NCI-H187 (cell line): ENCODE results near the gene AP2A2.

Experiments used
- DNase-seq, 2 experiments: peaks; one replicate each; lab custom pipeline; 2025; lab: John Stamatoyannopoulos, UW

Gene AP2A2

GRCh38 chr11:1030086-1030485 lies 104.4 kb downstream of the AP2A2 start:
- no peak for DNase-seq

- DNase-seq: no peak
Observed at GRCh38 chr11:1030556-1030955, 104.9 kb downstream of the AP2A2 start.

GRCh38 chr11:1031121-1031899 lies 105.6 kb downstream of the AP2A2 start:
- no peak for DNase-seq

GRCh38 chr11:1032310-1032891 lies 106.7 kb downstream of the AP2A2 start:
- no peak for DNase-seq

GRCh38 chr11:1033016-1033798 lies 107.5 kb downstream of the AP2A2 start:
- DNase-seq: no peak

GRCh38 chr11:1034001-1034400 lies 108.3 kb downstream of the AP2A2 start:
- DNase-seq: no peak

GRCh38 chr11:1034456-1035295 lies 109.0 kb downstream of the AP2A2 start:
- no peak for DNase-seq

- no peak for DNase-seq
Observed at GRCh38 chr11:1035577-1036283, 110.1 kb downstream of the AP2A2 start.

GRCh38 chr11:1036303-1036923 lies 110.7 kb downstream of the AP2A2 start, which contains the start of gene MUC6:
MUC6 (minus strand) TSS chr11:1036718; CDS start chr11:1036655, 63 bp downstream.
- DNase-seq: no peak

GRCh38 chr11:1036931-1037330 lies 111.3 kb downstream of the AP2A2 start:
- DNase-seq: no peak

GRCh38 chr11:1037506-1038055 lies 111.9 kb downstream of the AP2A2 start:
- no peak for DNase-seq

GRCh38 chr11:1038361-1038760 lies 112.7 kb downstream of the AP2A2 start:
- DNase-seq: no peak

- no peak for DNase-seq
Observed at GRCh38 chr11:1038921-1039320, 113.3 kb downstream of the AP2A2 start.

GRCh38 chr11:1039481-1040427 lies 114.1 kb downstream of the AP2A2 start:
- DNase-seq: no peak

- DNase-seq: no peak
Observed at GRCh38 chr11:1040428-1041148, 114.9 kb downstream of the AP2A2 start.

GRCh38 chr11:1041149-1041467 lies 115.4 kb downstream of the AP2A2 start:
- DNase-seq: no peak

- DNase-seq: no peak
Observed at GRCh38 chr11:1041471-1041870, 115.8 kb downstream of the AP2A2 start.

GRCh38 chr11:1041936-1042608 lies 116.4 kb downstream of the AP2A2 start:
- DNase-seq: no peak
